HEK293 (cell line): Measurements from ENCODE around the gene CASP3.

Experiments
- CTCF ChIP-seq: fragments of 450-650 bp; formaldehyde crosslinking; IDR thresholded peaks from 2 replicates; pipeline ENCODE4 v1.5.1; 2016; ENCODE audit warnings: missing biosample characterization, missing genetic modification characterization
- GLIS2 ChIP-seq: fragments of 450-650 bp; formaldehyde crosslinking; IDR thresholded peaks from 2 replicates; pipeline ENCODE4 v1.5.1; 2016; ENCODE audit warnings: missing biosample characterization, missing genetic modification characterization
- HOXA7 ChIP-seq: sonication (generic); formaldehyde crosslinking; IDR thresholded peaks from 2 replicates; pipeline ENCODE4 v1.8.1; 2022; ENCODE audit warnings: missing genetic modification reagents, borderline replicate concordance
- KLF7 ChIP-seq: fragments of 450-650 bp; formaldehyde crosslinking; IDR thresholded peaks from 2 replicates; pipeline ENCODE4 v1.5.1; 2016; ENCODE audit warnings: missing biosample characterization, missing genetic modification characterization, borderline replicate concordance
- PRDM6 ChIP-seq: fragments of 450-650 bp; formaldehyde crosslinking; IDR thresholded peaks from 2 replicates; pipeline ENCODE4 v1.5.1; 2017; ENCODE audit warnings: missing biosample characterization, missing genetic modification characterization
- ZBTB1 ChIP-seq: fragments of 450-650 bp; formaldehyde crosslinking; IDR thresholded peaks from 2 replicates; pipeline ENCODE4 v1.5.1; 2016; ENCODE audit warnings: missing biosample characterization, missing genetic modification characterization
- ZBTB8A ChIP-seq: fragments of 450-650 bp; formaldehyde crosslinking; IDR thresholded peaks from 2 replicates; pipeline ENCODE4 v1.5.1; 2016; ENCODE audit warnings: missing biosample characterization, missing genetic modification characterization
- ZFHX2 ChIP-seq: fragments of 450-650 bp; formaldehyde crosslinking; conservative IDR thresholded peaks from 2 replicates; pipeline ENCODE4 v1.5.1; 2016; ENCODE audit warnings: missing biosample characterization, missing genetic modification characterization
- ZNF112 ChIP-seq: fragments of 450-650 bp; formaldehyde crosslinking; IDR thresholded peaks from 2 replicates; pipeline ENCODE4 v1.5.0; 2017; ENCODE audit warnings: missing biosample characterization, missing genetic modification characterization
- ZNF16 ChIP-seq: fragments of 450-650 bp; formaldehyde crosslinking; IDR thresholded peaks from 2 replicates; pipeline ENCODE4 v1.5.1; 2016; ENCODE audit warnings: low read depth, missing biosample characterization, missing genetic modification characterization
- ZNF174 ChIP-seq: fragments of 450-650 bp; formaldehyde crosslinking; IDR thresholded peaks from 2 replicates; pipeline ENCODE4 v1.5.0; 2017; ENCODE audit warnings: missing biosample characterization, mild to moderate bottlenecking, missing genetic modification characterization
- ZNF211 ChIP-seq: fragments of 450-650 bp; formaldehyde crosslinking; IDR thresholded peaks from 2 replicates; pipeline ENCODE4 v1.5.1; 2016; ENCODE audit warnings: low read depth, missing biosample characterization, missing genetic modification characterization
- ZNF223 ChIP-seq: fragments of 450-650 bp; formaldehyde crosslinking; IDR thresholded peaks from 2 replicates; pipeline ENCODE4 v1.5.1; 2016; ENCODE audit warnings: missing biosample characterization, missing genetic modification characterization
- ZNF274 ChIP-seq, 2 experiments: fragments of 200-500 bp in 1 of 2; fragments of 450-650 bp in 1 of 2; sonication (Bioruptor generic) in 1 of 2; formaldehyde crosslinking in 1 of 2; IDR thresholded peaks; 2 replicates each; pipeline versions ENCODE4 v1.5.1 to v1.6.1; 2014 to 2016; ENCODE audit warnings: borderline replicate concordance in 1 of 2, inconsistent platforms in 1 of 2, low read length in 1 of 2, missing biosample characterization in 1 of 2, missing genetic modification characterization in 1 of 2
- ZNF391 ChIP-seq: fragments of 450-650 bp; formaldehyde crosslinking; IDR thresholded peaks from 2 replicates; pipeline ENCODE4 v1.5.1; 2016; ENCODE audit warnings: low read depth, missing biosample characterization, missing genetic modification characterization, borderline replicate concordance
- ZNF394 ChIP-seq: fragments of 450-650 bp; formaldehyde crosslinking; IDR thresholded peaks from 2 replicates; pipeline ENCODE4 v1.5.1; 2016; ENCODE audit warnings: missing biosample characterization, missing genetic modification characterization, mild to moderate bottlenecking, moderate library complexity, borderline replicate concordance
- ZNF423 ChIP-seq: fragments of 450-650 bp; formaldehyde crosslinking; IDR thresholded peaks from 2 replicates; pipeline ENCODE4 v1.5.1; 2016; ENCODE audit warnings: missing biosample characterization, missing genetic modification characterization
- ZNF514 ChIP-seq: fragments of 450-650 bp; formaldehyde crosslinking; IDR thresholded peaks from 2 replicates; pipeline ENCODE4 v1.5.1; 2016; ENCODE audit warnings: missing biosample characterization, missing genetic modification characterization
- ZNF544 ChIP-seq: fragments of 450-650 bp; formaldehyde crosslinking; IDR thresholded peaks from 2 replicates; pipeline ENCODE4 v1.5.0; 2017; ENCODE audit warnings: missing biosample characterization, missing genetic modification characterization
- ZNF600 ChIP-seq: fragments of 450-650 bp; formaldehyde crosslinking; IDR thresholded peaks from 2 replicates; pipeline ENCODE4 v1.5.1; 2016; ENCODE audit warnings: missing biosample characterization, missing genetic modification characterization
- ZNF621 ChIP-seq: fragments of 450-650 bp; formaldehyde crosslinking; IDR thresholded peaks from 2 replicates; pipeline ENCODE4 v1.5.1; 2017; ENCODE audit warnings: missing biosample characterization, missing genetic modification characterization
- ZNF629 ChIP-seq: fragments of 450-650 bp; formaldehyde crosslinking; IDR thresholded peaks from 2 replicates; pipeline ENCODE4 v1.5.1; 2017; ENCODE audit warnings: missing biosample characterization, missing genetic modification characterization
- ZNF658 ChIP-seq: fragments of 450-650 bp; formaldehyde crosslinking; IDR thresholded peaks from 2 replicates; pipeline ENCODE4; 2016; ENCODE audit warnings: missing biosample characterization, missing genetic modification characterization
- ZNF660 ChIP-seq: fragments of 450-650 bp; IDR thresholded peaks from 2 replicates; pipeline ENCODE4 v1.5.1; 2018; ENCODE audit warnings: missing biosample characterization, mild to moderate bottlenecking, missing genetic modification characterization
- ZXDB ChIP-seq: fragments of 450-650 bp; formaldehyde crosslinking; IDR thresholded peaks from 2 replicates; pipeline ENCODE4 v1.5.1; 2016; ENCODE audit warnings: missing biosample characterization, missing genetic modification characterization
- TF ChIP-seq, protein P1 (sequence below): fragments of 450-650 bp; formaldehyde crosslinking; IDR thresholded peaks from 2 replicates; pipeline ENCODE4 v1.5.1; 2017; ENCODE audit warnings: missing biosample characterization, missing genetic modification characterization
- TF ChIP-seq, protein P2 (sequence below): fragments of 450-650 bp; formaldehyde crosslinking; IDR thresholded peaks from 2 replicates; pipeline ENCODE4 v1.5.1; 2017; ENCODE audit warnings: missing biosample characterization, missing genetic modification characterization
- TF ChIP-seq, protein P3 (sequence below): fragments of 450-650 bp; formaldehyde crosslinking; IDR thresholded peaks from 2 replicates; pipeline ENCODE4 v1.5.1; 2016; ENCODE audit warnings: missing biosample characterization, missing genetic modification characterization
- TF ChIP-seq, protein P4 (sequence below): sonication (generic); formaldehyde crosslinking; IDR thresholded peaks from 2 replicates; pipeline ENCODE4 v1.8.1; 2022; ENCODE audit warnings: mild to moderate bottlenecking, moderate library complexity, missing genetic modification reagents

The CASP3 gene

DNA sequence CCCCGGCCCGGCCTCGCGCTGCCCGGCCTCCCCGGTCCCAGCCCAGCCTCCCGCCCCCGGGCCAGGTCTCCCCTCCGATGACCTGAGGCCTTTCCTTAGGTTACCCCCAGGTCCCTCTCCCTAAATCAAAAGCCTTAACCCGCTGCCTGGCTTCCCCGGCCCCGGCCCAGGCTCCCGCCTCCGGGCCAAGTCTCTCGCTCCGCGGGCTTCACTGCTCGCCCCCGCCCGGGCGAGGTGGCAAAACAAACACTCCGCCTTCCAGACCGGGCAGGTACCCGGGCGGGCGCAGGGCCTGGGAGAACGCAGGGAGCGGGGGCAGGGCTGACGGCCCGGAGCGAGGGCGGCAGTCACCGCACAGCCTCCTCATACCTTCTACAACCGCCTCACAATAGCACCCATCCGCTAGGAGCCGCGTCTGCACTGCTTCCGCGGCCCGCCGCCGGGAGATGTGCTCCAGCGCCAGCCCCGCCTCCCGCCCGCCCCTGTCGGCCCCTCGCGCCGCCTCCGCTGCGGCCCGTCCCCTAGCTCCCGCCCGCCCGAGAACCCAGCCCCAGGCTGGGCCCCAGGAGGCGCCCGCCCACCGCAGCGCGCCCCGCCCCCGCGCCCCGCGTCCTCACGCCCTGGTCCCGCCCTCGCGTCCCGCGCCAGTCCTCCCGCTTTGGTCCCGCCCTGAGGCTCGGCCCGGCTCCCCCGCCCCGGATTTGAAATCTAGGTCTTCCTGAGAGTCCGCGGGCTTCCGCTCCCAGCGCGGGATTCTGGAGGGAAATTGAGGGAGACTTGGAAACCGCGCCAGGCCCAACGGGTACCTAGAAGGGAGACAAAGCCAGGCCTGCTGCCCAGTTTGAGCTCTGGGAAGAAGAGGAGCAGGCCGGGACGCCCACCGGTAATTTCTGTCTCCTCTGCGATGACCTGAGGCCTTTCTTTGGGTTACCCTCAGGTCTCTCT, at the start of gene CASP3, which contains the start of gene PRIMPOL (continued):
- TF ChIP-seq, protein P1, sequence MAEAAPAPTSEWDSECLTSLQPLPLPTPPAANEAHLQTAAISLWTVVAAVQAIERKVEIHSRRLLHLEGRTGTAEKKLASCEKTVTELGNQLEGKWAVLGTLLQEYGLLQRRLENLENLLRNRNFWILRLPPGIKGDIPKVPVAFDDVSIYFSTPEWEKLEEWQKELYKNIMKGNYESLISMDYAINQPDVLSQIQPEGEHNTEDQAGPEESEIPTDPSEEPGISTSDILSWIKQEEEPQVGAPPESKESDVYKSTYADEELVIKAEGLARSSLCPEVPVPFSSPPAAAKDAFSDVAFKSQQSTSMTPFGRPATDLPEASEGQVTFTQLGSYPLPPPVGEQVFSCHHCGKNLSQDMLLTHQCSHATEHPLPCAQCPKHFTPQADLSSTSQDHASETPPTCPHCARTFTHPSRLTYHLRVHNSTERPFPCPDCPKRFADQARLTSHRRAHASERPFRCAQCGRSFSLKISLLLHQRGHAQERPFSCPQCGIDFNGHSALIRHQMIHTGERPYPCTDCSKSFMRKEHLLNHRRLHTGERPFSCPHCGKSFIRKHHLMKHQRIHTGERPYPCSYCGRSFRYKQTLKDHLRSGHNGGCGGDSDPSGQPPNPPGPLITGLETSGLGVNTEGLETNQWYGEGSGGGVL (tag by site-specific recombination): no peak
- TF ChIP-seq GLIS2: no peak
- TF ChIP-seq, protein P2, sequence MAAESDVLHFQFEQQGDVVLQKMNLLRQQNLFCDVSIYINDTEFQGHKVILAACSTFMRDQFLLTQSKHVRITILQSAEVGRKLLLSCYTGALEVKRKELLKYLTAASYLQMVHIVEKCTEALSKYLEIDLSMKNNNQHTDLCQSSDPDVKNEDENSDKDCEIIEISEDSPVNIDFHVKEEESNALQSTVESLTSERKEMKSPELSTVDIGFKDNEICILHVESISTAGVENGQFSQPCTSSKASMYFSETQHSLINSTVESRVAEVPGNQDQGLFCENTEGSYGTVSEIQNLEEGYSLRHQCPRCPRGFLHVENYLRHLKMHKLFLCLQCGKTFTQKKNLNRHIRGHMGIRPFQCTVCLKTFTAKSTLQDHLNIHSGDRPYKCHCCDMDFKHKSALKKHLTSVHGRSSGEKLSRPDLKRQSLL (tag by site-specific recombination): peak; percentile 46; the same call in 1 of the 2 replicates
- peak; percentile 94 for TF ChIP-seq ZFHX2 (tag by site-specific recombination)
- no peak for TF ChIP-seq KLF7 (tag by site-specific recombination)
- no peak for TF ChIP-seq ZNF274 (IDR thresholded peaks at IDR 0.05; ENCODE audit: low read length)
- TF ChIP-seq ZNF274 (tag by site-specific recombination; IDR thresholded peaks at IDR 0.05; ENCODE audit: borderline replicate concordance): no peak
- TF ChIP-seq ZBTB8A (tag by site-specific recombination): peak; percentile 76
- no peak for TF ChIP-seq ZNF211 (tag by site-specific recombination)
- TF ChIP-seq ZNF660 (tag by site-specific recombination): peak; percentile 20; the same call in 1 of the 2 replicates
- no peak for TF ChIP-seq ZNF629
- no peak for TF ChIP-seq ZNF112
- TF ChIP-seq ZNF600: peak; percentile 52
- TF ChIP-seq, protein P3, sequence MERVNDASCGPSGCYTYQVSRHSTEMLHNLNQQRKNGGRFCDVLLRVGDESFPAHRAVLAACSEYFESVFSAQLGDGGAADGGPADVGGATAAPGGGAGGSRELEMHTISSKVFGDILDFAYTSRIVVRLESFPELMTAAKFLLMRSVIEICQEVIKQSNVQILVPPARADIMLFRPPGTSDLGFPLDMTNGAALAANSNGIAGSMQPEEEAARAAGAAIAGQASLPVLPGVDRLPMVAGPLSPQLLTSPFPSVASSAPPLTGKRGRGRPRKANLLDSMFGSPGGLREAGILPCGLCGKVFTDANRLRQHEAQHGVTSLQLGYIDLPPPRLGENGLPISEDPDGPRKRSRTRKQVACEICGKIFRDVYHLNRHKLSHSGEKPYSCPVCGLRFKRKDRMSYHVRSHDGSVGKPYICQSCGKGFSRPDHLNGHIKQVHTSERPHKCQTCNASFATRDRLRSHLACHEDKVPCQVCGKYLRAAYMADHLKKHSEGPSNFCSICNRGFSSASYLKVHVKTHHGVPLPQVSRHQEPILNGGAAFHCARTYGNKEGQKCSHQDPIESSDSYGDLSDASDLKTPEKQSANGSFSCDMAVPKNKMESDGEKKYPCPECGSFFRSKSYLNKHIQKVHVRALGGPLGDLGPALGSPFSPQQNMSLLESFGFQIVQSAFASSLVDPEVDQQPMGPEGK (tag by site-specific recombination): no peak
- TF ChIP-seq, protein P4, sequence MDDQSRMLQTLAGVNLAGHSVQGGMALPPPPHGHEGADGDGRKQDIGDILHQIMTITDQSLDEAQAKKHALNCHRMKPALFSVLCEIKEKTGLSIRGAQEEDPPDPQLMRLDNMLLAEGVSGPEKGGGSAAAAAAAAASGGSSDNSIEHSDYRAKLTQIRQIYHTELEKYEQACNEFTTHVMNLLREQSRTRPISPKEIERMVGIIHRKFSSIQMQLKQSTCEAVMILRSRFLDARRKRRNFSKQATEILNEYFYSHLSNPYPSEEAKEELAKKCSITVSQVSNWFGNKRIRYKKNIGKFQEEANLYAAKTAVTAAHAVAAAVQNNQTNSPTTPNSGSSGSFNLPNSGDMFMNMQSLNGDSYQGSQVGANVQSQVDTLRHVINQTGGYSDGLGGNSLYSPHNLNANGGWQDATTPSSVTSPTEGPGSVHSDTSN (CRISPR knock-in tag): no peak; the same call in 1 of the 2 replicates
- no peak for TF ChIP-seq ZBTB1
- 0 out of 2 replicates have a peak, but pooled peaks have one; percentile 26 for TF ChIP-seq ZXDB (tag by site-specific recombination)
- no peak for TF ChIP-seq HOXA7
- no peak for TF ChIP-seq ZNF223 (tag by site-specific recombination)
- 0 out of 2 replicates have a peak, but pooled peaks have one; percentile 13 for TF ChIP-seq ZNF394 (tag by site-specific recombination)
- TF ChIP-seq ZNF621 (tag by site-specific recombination): no peak
- no peak for TF ChIP-seq ZNF391 (tag by site-specific recombination)
- TF ChIP-seq ZNF544: no peak
- TF ChIP-seq ZNF423 (tag by site-specific recombination): 0 out of 2 replicates have a peak, but pooled peaks have one; percentile 16
- TF ChIP-seq PRDM6: no peak
- TF ChIP-seq ZNF514 (tag by site-specific recombination): no peak
- TF ChIP-seq ZNF658: no peak
- TF ChIP-seq ZNF174: no peak
- peak; percentile 49; the same call in 1 of the 2 replicates for TF ChIP-seq CTCF (tag by site-specific recombination)
- TF ChIP-seq ZNF16 (tag by site-specific recombination): no peak
